GM12892 (cell line): Measurements from ENCODE around the gene PRKACB.

Experiments
- POLR2A ChIP-seq: IDR thresholded peaks from 2 replicates; pipeline ENCODE4 v1.6.1; 2011; ENCODE audit warnings: low read depth, low read length, control low read depth
- TAF1 ChIP-seq: IDR thresholded peaks from 2 replicates; pipeline ENCODE4 v1.6.1; 2011; ENCODE audit warnings: low read depth, mild to moderate bottlenecking, control low read depth, low read length, borderline replicate concordance

- TF ChIP-seq POLR2A: no peak
- no peak for TF ChIP-seq TAF1
These were observed 121.8 kb downstream of the PRKACB start for GRCh38 chr1:84265867-84266266.
